HG02623 (cell line): ENCODE data around the gene IREB2.
"Not testable (repeated sequence)": the region's sequence is repeated elsewhere in the genome, so short reads cannot be mapped to it uniquely, and the experiment has no call there.

Experiments used
- ATAC-seq: cut with Tn5 transposase; IDR thresholded peaks from one replicate; pipeline ENCODE4 v1.9.1; 2021; ENCODE audit warnings: moderate library complexity; ENCODE audit not compliant: unreplicated experiment

IREB2 gene

GRCh38 chr15:78461171-78461888 is 23.3 kb downstream of the IREB2 start:
- no peak for ATAC-seq

- no peak for ATAC-seq
Observed at GRCh38 chr15:78469031-78469430, 31.0 kb downstream of the IREB2 start.

- ATAC-seq: no peak
Observed at GRCh38 chr15:78477295-78477694, 39.3 kb downstream of the IREB2 start.

GRCh38 chr15:78479650-78480049 is 41.6 kb downstream of the IREB2 start:
- no peak for ATAC-seq

- no peak for ATAC-seq
Observed at GRCh38 chr15:78481917-78482316, 43.9 kb downstream of the IREB2 start.

GRCh38 chr15:78492872-78493271 is 54.9 kb downstream of the IREB2 start:
- no peak for ATAC-seq

- no peak for ATAC-seq
Observed at GRCh38 chr15:78501857-78502256, 63.8 kb downstream of the IREB2 start.

GRCh38 chr15:78502641-78503040 is 64.6 kb downstream of the IREB2 start:
- no peak for ATAC-seq

- ATAC-seq: peak; percentile 80
Observed at GRCh38 chr15:78506971-78507830, 69.2 kb downstream of the IREB2 start, which contains the start of gene HYKK. HYKK (plus strand) TSS chr15:78507577; CDS start chr15:78513089, 5,512 bp downstream.

GRCh38 chr15:78507831-78508160 is 69.8 kb downstream of the IREB2 start:
- no peak for ATAC-seq

GRCh38 chr15:78508272-78508671 is 70.3 kb downstream of the IREB2 start:
- ATAC-seq: no peak

GRCh38 chr15:78509726-78510312 is 71.8 kb downstream of the IREB2 start:
- ATAC-seq: no peak

GRCh38 chr15:78520035-78520434 is 82.0 kb downstream of the IREB2 start:
- ATAC-seq: not testable (repeated sequence)

GRCh38 chr15:78524230-78524629 is 86.2 kb downstream of the IREB2 start:
- ATAC-seq: no peak

- no peak for ATAC-seq
Observed at GRCh38 chr15:78527325-78527724, 89.3 kb downstream of the IREB2 start.

GRCh38 chr15:78533331-78533730 is 95.3 kb downstream of the IREB2 start:
- ATAC-seq: no peak

GRCh38 chr15:78536134-78536533 is 98.1 kb downstream of the IREB2 start:
- ATAC-seq: no peak

- no peak for ATAC-seq
Observed at GRCh38 chr15:78537266-78537905, 99.4 kb downstream of the IREB2 start.

GRCh38 chr15:78538358-78538757 is 100.3 kb downstream of the IREB2 start:
- no peak for ATAC-seq

- not testable (repeated sequence) for ATAC-seq
Observed at GRCh38 chr15:78539464-78540140, 101.6 kb downstream of the IREB2 start.
